ENCODE measurements around the gene AKAP17A.

- TF ChIP-seq TCF7 (CRISPR knock-in tag; IDR thresholded peaks at IDR 0.05; ENCODE audit: low read depth), result no peak
- TF ChIP-seq, protein P1, sequence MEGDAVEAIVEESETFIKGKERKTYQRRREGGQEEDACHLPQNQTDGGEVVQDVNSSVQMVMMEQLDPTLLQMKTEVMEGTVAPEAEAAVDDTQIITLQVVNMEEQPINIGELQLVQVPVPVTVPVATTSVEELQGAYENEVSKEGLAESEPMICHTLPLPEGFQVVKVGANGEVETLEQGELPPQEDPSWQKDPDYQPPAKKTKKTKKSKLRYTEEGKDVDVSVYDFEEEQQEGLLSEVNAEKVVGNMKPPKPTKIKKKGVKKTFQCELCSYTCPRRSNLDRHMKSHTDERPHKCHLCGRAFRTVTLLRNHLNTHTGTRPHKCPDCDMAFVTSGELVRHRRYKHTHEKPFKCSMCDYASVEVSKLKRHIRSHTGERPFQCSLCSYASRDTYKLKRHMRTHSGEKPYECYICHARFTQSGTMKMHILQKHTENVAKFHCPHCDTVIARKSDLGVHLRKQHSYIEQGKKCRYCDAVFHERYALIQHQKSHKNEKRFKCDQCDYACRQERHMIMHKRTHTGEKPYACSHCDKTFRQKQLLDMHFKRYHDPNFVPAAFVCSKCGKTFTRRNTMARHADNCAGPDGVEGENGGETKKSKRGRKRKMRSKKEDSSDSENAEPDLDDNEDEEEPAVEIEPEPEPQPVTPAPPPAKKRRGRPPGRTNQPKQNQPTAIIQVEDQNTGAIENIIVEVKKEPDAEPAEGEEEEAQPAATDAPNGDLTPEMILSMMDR (IDR thresholded peaks at IDR 0.05), result no peak
- TF ChIP-seq ZNF263 (CRISPR knock-in tag; IDR thresholded peaks at IDR 0.05; ENCODE audit: low read depth), result no peak
- no peak for TF ChIP-seq NR2C2 (CRISPR knock-in tag; IDR thresholded peaks at IDR 0.05)
These were observed 13.6 kb upstream of the AKAP17A start for GRCh38 chrX:1577845-1578244.
